ENCODE measurements around the gene DALRD3.

DNA sequence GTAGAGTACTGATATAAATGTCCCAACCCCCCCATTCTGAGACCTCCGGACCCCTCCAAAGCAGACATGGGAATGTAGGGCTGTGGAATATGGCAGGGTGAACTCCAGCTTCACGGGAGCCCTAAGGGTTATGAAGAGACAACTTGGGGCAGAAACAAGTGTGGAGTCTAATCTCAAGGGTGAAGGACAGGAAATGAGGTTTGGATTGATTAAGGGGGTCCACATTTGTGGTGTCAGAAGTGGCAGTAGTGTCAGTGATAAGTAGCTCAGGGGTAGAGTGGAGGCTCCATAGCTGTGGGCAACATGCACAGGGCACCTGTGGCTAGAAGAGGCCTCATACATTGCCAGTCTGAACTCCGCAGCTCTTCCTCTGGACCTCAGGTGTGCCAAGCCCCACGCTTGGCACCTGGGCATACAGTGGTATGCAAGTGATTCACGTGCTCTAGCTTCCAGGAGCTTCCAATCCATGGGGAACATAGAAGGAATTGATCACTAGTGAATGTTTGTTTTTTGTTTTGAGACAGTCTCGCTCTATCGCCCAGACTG is 32.5 kb downstream of the DALRD3 start:
- TF ChIP-seq, protein P1, sequence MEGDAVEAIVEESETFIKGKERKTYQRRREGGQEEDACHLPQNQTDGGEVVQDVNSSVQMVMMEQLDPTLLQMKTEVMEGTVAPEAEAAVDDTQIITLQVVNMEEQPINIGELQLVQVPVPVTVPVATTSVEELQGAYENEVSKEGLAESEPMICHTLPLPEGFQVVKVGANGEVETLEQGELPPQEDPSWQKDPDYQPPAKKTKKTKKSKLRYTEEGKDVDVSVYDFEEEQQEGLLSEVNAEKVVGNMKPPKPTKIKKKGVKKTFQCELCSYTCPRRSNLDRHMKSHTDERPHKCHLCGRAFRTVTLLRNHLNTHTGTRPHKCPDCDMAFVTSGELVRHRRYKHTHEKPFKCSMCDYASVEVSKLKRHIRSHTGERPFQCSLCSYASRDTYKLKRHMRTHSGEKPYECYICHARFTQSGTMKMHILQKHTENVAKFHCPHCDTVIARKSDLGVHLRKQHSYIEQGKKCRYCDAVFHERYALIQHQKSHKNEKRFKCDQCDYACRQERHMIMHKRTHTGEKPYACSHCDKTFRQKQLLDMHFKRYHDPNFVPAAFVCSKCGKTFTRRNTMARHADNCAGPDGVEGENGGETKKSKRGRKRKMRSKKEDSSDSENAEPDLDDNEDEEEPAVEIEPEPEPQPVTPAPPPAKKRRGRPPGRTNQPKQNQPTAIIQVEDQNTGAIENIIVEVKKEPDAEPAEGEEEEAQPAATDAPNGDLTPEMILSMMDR (IDR thresholded peaks at IDR 0.05), result no peak
- TF ChIP-seq POLR2A (IDR thresholded peaks at IDR 0.05), result no peak
